ENCODE results near the gene CLEC14A.

CLEC14A gene

GRCh38 chr14:38205949-38206665 lies 49.8 kb downstream of the CLEC14A start:
- no peak for DNase-seq (ENCODE audit: low spot score)

- DNase-seq (ENCODE audit: low spot score): no peak
Measured at GRCh38 chr14:38205119-38205813, 50.6 kb downstream of the CLEC14A start.

GRCh38 chr14:38204719-38205115 lies 51.2 kb downstream of the CLEC14A start:
- no peak for DNase-seq (ENCODE audit: low spot score)

All from HuH-7.5 (cell line).